Adrenal gland (tissue), 12 donors: Measurements from ENCODE around the gene LARP4B. TPM values are rescaled to one million over a fixed set of nuclear protein-coding genes. Genes with fewer than 3 reads are reported as not detected.

ENCODE experiments used
- DNase-seq, 7 donors: peaks; one replicate each; pipeline ENCODE4 v3.0.0-alpha.2; 2019 to 2020
- H3K27ac ChIP-seq, 5 donors: fragments of 200-600 bp; sonication (generic) in 4 of 5; 1 replicate in 3 of 5; 2 replicates in 2 of 5; pipeline versions ENCODE4 v1.5.1 to v1.8.0; 2016 to 2020; ENCODE audit warnings: mild to moderate bottlenecking in 1 of 5
- H3K27me3 ChIP-seq: fragments of 200-600 bp; 2 replicates; pipeline ENCODE4 v1.8.0; 2021
- H3K36me3 ChIP-seq, 2 donors: fragments of 200-600 bp; replicated peaks in 1 of 2; 1 replicate in 1 of 2; 2 replicates in 1 of 2; pipeline versions ENCODE4 v1.5.1 to v1.8.0; 2018 to 2022
- H3K4me1 ChIP-seq, 2 donors: fragments of 200-600 bp; replicated peaks in 1 of 2; 1 replicate in 1 of 2; 2 replicates in 1 of 2; pipeline versions ENCODE4 v1.5.1 to v1.8.0; 2018 to 2021
- H3K4me3 ChIP-seq, 4 donors: fragments of 200-600 bp; sonication (generic) in 3 of 4; one replicate each; pipeline ENCODE4 v1.5.1; 2016 to 2018
- H3K9me3 ChIP-seq, 3 donors: fragments of 200-600 bp; sonication (generic) in 1 of 3; replicated peaks in 1 of 3; 1 replicate in 2 of 3; 2 replicates in 1 of 3; pipeline versions ENCODE4 v1.5.1 to v1.8.0; 2016 to 2021
- POLR2A ChIP-seq, 2 donors: fragments of 450-650 bp; IDR thresholded peaks; one replicate each; pipeline ENCODE4 v1.6.1; 2017; ENCODE audit warnings: antibody characterized with exemption in 2 of 2, mild to moderate bottlenecking in 2 of 2, moderate library complexity in 1 of 2
- WGBS, 4 donors: extraction: QIAGEN DNeasy Blood & Tissue Kit in 2 of 4; methylation state at CpG; one replicate each; pipeline versions ENCODE4 v1.1.5 to v1.1.7; 2013 to 2017; 5-methylcytosine and 5-hydroxymethylcytosine counted together
- intact Hi-C, 2 donors: fragments of 100-400 bp; cut with DNase I; formaldehyde crosslinking; loops; one replicate each; pipeline versions ENCODE4 v1.14.1 to v1.15.0; 2022 to 2023
- polyA plus RNA-seq, 3 donors: library from polyadenylated mRNA; stranded (reverse); fragments of 200-250 nt in 2 of 3; fragments of 350-450 nt in 1 of 3; fragmentation: Illumina TruSeq in 1 of 3; extraction: RNeasy Lipid Tissue Mini Kit (QIAGEN cat#74804) in 1 of 3; gene quantifications; one replicate each; pipeline ENCODE4 v1.2.3, GENCODE V29; 2013 to 2014
- total RNA-seq, 9 donors: library from RNA; depleted of rRNA in 4 of 9; stranded (reverse); fragments of >200 nt in 4 of 9; fragments of 120-200 nt in 1 of 9; fragmentation: NEBNext Ultra II Directional in 1 of 9; extraction: Animal tissue kit (Norgen Biotek cat#: 25700) in 1 of 9; gene quantifications; one replicate each; pipeline versions ENCODE4 v1.1.0 to v1.2.4, GENCODE V29; 2013 to 2023
- TF ChIP-seq, protein P1 (sequence below), 6 experiments: fragments of 450-650 bp in 4 of 6; fragments of 200-600 bp in 2 of 6; sonication (generic) in 1 of 6; IDR thresholded peaks; 1 replicate in 5 of 6; 2 replicates in 1 of 6; pipeline versions ENCODE4 v1.5.1 to v1.8.0; 2016 to 2021; ENCODE audit warnings: antibody characterized with exemption in 6 of 6, mild to moderate bottlenecking in 2 of 6, moderate library complexity in 1 of 6
- donor health status: healthy with polysubstance abuse.
- donor health status: Bipolar disorder and iron deficiency.
- donor health status: DM: yes; HTN: yes; CAD: no.
- donor health status: DM: no; HTN: no; CAD: no.
- donor health status: DM: no; HTN: no; CAD: no.
- donor health status: DM: yes; HTN: yes; CAD: no.

Gene LARP4B
- total and polyA plus RNA-seq, 12 donors, result 17.2 to 145 (median 66.8) TPM

DNA sequence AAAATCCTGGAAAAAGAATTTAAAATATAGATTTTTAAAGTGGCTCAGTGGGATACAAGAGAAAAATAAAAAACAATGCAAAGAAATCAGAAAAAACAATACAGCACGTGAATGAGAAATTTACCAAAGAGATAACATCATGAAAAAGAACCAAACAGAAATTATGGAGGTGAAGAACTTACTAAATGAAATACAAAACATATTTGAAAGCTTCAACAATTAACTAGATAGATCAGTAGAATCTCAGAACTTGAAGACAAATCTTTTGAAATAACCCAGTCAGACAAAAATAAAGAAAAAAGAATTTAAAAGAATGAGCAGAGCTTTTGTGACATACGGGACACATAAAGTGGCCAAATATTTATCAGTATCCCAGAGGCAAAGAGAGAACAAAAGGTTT, 170.9 kb downstream of the LARP4B start:
- Histone ChIP-seq H3K27ac (no peak overlapping the region), H3K4me1 (no peaks in the 10 kb centered on the region), H3K9me3 (peaks cover 0 to 12% (median 7%) of the 10 kb centered on the region in 3 donors), H3K27me3 (no peaks in the 10 kb centered on the region), H3K36me3 (no peaks in the 10 kb centered on the region), H3K4me3 (no peak overlapping the region)
- 80 to 86% (median 83%) methylated on average over 2 of the region's 2 CpGs for WGBS, 4 donors
- intact Hi-C loops, result loop anchor here in 1 of 2 donors (10.0 kb wide), 1 partner anchor 66 kb away; no protein-coding TSS in a partner anchor
- no peak for DNase-seq
- TF ChIP-seq, protein P1, sequence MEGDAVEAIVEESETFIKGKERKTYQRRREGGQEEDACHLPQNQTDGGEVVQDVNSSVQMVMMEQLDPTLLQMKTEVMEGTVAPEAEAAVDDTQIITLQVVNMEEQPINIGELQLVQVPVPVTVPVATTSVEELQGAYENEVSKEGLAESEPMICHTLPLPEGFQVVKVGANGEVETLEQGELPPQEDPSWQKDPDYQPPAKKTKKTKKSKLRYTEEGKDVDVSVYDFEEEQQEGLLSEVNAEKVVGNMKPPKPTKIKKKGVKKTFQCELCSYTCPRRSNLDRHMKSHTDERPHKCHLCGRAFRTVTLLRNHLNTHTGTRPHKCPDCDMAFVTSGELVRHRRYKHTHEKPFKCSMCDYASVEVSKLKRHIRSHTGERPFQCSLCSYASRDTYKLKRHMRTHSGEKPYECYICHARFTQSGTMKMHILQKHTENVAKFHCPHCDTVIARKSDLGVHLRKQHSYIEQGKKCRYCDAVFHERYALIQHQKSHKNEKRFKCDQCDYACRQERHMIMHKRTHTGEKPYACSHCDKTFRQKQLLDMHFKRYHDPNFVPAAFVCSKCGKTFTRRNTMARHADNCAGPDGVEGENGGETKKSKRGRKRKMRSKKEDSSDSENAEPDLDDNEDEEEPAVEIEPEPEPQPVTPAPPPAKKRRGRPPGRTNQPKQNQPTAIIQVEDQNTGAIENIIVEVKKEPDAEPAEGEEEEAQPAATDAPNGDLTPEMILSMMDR (IDR thresholded peaks at IDR 0.05), result no peak
- no peak for TF ChIP-seq POLR2A (IDR thresholded peaks at IDR 0.05)

DNA sequence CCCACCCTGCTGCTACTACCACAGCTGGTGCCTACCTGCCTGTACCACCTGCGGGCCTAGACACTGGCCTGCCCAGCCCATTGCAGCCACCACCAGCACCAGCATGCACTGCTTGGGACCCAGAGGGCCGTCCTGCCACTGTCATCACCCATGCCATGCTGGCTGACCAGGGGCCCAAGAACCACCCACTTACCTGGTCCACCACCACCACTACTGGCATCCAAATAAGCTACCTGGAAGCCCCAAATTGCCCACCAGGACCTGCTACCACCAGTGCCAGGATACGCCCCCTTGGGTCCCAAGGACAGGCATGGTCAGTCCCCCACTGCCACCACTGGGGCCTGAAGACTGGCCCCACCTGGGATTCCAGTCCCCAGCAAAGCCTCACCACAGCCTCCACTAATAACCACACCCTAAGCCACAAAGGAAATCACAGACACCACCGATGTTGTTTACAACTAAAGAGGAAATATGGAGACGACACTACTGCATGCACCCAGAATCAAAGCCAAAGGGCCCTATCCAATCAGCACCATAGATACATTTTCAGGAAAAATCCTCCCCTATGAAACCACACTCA, 171.5 kb downstream of the LARP4B start:
- intact Hi-C loops, result loop anchor here in 1 of 2 donors (10.0 kb wide), 1 partner anchor 65 kb away; no protein-coding TSS in a partner anchor

More for the DNA sequence above, 171.5 kb downstream of the LARP4B start:
- no peaks in the 10 kb centered on the region for H3K27me3 ChIP-seq
- H3K36me3 ChIP-seq, result no peaks in the 10 kb centered on the region
- 67 to 86% (median 83%) methylated on average over 2 to 5 of the region's 5 CpGs for WGBS, 4 donors
- H3K4me1 ChIP-seq, result no peaks in the 10 kb centered on the region
- no peak for TF ChIP-seq POLR2A (IDR thresholded peaks at IDR 0.05)
- TF ChIP-seq, protein P1 (IDR thresholded peaks at IDR 0.05), result no peak
- no peak for DNase-seq
- no peak overlapping the region for H3K27ac ChIP-seq
- peaks cover 0 to 12% (median 7%) of the 10 kb centered on the region in 3 donors for H3K9me3 ChIP-seq
- no peak overlapping the region for H3K4me3 ChIP-seq

Other genes starting within 250 kb of the LARP4B start
- gene DIP2C, start 242.0 kb downstream of the LARP4B start, total RNA-seq, result 10 to 100 TPM in 8 of 9 donors, 1 to 10 TPM in 1; 4.8 to 23.9 (median 22.0) TPM
- 10 to 100 TPM in 1 of 3 donors, 1 to 10 TPM in 2; 5.9 to 12.2 (median 8.9) TPM for gene DIP2C, start 242.0 kb downstream of the LARP4B start, polyA plus RNA-seq
- gene GTPBP4, start 56.7 kb upstream of the LARP4B start, total RNA-seq, result 100 to 1,000 TPM in 2 of 9 donors, 10 to 100 TPM in 7; 15.2 to 134 (median 33.0) TPM
- 100 to 1,000 TPM in 1 of 3 donors, 10 to 100 TPM in 2; 25.9 to 196 (median 33.8) TPM for gene GTPBP4, start 56.7 kb upstream of the LARP4B start, polyA plus RNA-seq
- under 1 TPM in 1 of 9 donors, not detected in 8; 0.28 TPM for gene IDI2, start 94.2 kb upstream of the LARP4B start, total RNA-seq
- gene IDI2, start 94.2 kb upstream of the LARP4B start, polyA plus RNA-seq, result under 1 TPM in 1 of 3 donors, not detected in 2; 0.07 TPM
- 1,000 to 10,000 TPM in 1 of 9 donors, 100 to 1,000 TPM in 1, 10 to 100 TPM in 7; 30.1 to 1,056 (median 52.8) TPM for gene IDI1, start 117.4 kb upstream of the LARP4B start, total RNA-seq
- 100 to 1,000 TPM in 1 of 3 donors, 10 to 100 TPM in 2; 20.4 to 789 (median 26.2) TPM for gene IDI1, start 117.4 kb upstream of the LARP4B start, polyA plus RNA-seq
- 10 to 100 TPM; 20.6 to 32.7 (median 23.4) TPM for gene WDR37, start 124.7 kb upstream of the LARP4B start, total RNA-seq
- gene WDR37, start 124.7 kb upstream of the LARP4B start, polyA plus RNA-seq, result 10 to 100 TPM; 15.8 to 23.6 (median 18.4) TPM